Kidney epithelial cell (primary cell): ENCODE data around the gene PLAC9. TPM values are rescaled to one million over a fixed set of nuclear protein-coding genes. Genes with fewer than 3 reads are reported as not detected.

Source experiments
- DNase-seq: peaks from one replicate; pipeline ENCODE4 v3.0.0-alpha.2; 2010; ENCODE audit warnings: low read depth
- H3K27me3 ChIP-seq: 2 replicates; pipeline ENCODE4 v1.6.0; 2011; ENCODE audit warnings: low read length; ENCODE audit not compliant: control insufficient read depth, insufficient read depth
- H3K36me3 ChIP-seq: 2 replicates; pipeline ENCODE4 v1.5.1; 2011; ENCODE audit warnings: low read length; ENCODE audit not compliant: control insufficient read depth, insufficient read depth
- H3K4me3 ChIP-seq: 2 replicates; pipeline ENCODE4 v1.5.1; 2011; ENCODE audit warnings: low read depth, mild to moderate bottlenecking, control low read depth, low read length
- total RNA-seq: library from RNA; depleted of rRNA; stranded (reverse); fragments of >200 nt; gene quantifications from 2 replicates; pipeline ENCODE4 v1.2.3, GENCODE V29; 2015
- TF ChIP-seq, protein P1 (sequence below): IDR thresholded peaks from 2 replicates; pipeline ENCODE4 v1.5.1; 2011; ENCODE audit warnings: mild to moderate bottlenecking, moderate library complexity, low read length, control low read depth, inconsistent platforms; ENCODE audit not compliant: insufficient read depth, poor library complexity, severe bottlenecking

The PLAC9 gene
- total RNA-seq, 1 donor from 2014 or later, result not detected

DNA sequence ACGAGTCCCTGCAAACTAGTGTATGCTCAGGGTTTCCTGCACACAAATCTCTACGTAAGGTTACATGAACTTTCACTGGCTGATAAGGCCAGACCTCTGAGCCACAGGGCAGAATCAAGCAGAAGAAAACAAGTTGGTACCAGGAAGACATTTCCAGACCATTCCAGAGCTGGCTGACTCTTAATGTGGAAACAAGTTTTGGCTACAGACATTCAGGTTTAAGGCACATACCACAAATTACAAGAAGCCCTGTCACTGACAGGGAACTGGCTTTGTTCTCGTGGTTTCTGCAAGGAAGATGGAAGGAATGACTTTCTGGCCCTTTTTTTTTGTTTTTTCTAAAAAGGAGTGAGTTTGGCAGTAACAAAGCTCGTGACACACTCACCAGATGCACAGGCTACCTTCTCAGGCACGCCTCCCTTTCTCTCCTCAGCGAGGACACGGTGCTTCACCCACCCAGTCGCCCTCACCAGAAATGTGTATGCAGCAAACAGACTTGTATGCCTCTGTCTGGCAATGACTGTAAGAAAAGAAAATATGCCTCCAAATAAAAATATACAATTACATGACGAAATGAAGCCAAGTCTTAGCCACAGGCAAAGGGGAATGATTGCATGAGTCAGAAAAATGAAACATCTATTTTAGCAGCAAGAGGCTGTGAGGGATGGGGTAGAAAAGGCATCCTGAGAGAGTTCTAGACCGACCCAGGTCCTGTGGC is 22.6 kb downstream of the PLAC9 start:
- Histone ChIP-seq H3K27me3 (no peaks in the 10 kb centered on the region), H3K36me3 (peaks cover 4% of the 10 kb centered on the region), H3K4me3 (no peak overlapping the region)
- no peak for DNase-seq
- TF ChIP-seq, protein P1, sequence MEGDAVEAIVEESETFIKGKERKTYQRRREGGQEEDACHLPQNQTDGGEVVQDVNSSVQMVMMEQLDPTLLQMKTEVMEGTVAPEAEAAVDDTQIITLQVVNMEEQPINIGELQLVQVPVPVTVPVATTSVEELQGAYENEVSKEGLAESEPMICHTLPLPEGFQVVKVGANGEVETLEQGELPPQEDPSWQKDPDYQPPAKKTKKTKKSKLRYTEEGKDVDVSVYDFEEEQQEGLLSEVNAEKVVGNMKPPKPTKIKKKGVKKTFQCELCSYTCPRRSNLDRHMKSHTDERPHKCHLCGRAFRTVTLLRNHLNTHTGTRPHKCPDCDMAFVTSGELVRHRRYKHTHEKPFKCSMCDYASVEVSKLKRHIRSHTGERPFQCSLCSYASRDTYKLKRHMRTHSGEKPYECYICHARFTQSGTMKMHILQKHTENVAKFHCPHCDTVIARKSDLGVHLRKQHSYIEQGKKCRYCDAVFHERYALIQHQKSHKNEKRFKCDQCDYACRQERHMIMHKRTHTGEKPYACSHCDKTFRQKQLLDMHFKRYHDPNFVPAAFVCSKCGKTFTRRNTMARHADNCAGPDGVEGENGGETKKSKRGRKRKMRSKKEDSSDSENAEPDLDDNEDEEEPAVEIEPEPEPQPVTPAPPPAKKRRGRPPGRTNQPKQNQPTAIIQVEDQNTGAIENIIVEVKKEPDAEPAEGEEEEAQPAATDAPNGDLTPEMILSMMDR, result no peak

DNA sequence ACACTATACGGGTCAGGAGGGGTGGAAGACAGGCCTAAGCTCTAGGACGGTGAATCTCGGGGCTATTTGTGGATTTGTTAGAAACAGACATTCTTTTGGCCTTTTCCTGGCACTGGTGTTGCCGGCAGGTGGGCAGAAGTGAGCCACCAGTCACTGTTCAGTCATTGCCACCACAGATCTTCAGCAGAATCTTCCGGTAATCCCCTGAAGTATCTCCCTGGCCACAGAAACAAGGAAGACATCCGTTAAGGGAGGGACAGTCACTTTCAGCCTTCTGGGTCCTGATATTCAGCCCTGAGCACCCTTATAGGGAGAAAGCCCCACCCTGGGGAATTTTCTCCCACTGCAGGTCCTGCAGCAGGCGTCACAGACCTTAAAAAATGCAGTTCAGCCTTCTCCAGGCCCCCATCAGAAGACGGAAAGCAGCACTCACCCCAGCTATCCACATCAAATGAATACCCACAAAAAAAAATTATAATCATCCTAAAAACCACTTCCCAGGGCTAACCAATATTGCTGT is 23.2 kb downstream of the PLAC9 start:
- TF ChIP-seq, protein P1, result no peak
- H3K4me3 ChIP-seq, result no peak overlapping the region
- H3K36me3 ChIP-seq, result peaks cover 4% of the 10 kb centered on the region
- no peaks in the 10 kb centered on the region for H3K27me3 ChIP-seq
- no peak for DNase-seq

DNA sequence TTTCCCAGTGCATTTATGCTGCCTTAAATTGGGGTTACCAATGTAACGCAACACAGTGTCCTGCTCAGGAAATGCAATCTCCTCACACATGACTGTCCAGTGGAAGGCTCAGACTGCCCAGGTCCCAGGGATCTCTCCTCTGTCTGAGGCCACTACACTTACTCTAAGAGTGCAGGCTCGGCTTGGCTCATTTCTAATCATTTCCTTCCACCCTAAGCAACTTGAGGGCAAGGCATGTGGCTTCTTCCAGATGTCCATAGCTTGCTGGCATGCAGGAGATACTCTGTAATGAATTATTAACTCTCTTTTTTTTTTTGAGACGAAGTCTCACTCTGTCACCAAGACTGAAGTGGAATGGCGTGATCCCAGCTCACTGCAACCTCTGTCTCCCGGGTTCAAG is 23.7 kb downstream of the PLAC9 start:
- TF ChIP-seq, protein P1, result no peak
- H3K36me3 ChIP-seq, result peaks cover 4% of the 10 kb centered on the region
- no peak overlapping the region for H3K4me3 ChIP-seq
- no peaks in the 10 kb centered on the region for H3K27me3 ChIP-seq
- DNase-seq, result no peak

DNA sequence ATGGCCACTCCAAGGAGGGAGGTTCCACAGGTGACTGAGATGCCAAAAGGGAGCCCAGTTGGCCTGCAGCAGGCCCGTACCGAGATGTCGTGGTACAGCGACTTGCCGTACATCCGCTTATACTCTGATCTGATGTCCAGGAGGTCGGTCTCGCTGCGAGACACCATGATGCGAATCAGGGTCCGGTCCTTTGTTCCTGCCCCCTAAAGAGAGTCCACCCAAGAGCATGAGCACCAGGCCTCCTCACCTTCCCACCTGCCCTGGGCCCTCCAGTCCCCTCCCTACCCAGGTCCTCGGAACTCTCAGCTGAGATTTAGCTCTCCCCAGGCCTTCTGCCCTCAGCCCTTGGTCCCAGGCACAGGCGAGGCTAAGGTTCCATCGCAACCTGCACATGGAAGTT is 25.0 kb downstream of the PLAC9 start:
- TF ChIP-seq, protein P1, result no peak
- Histone ChIP-seq H3K27me3 (no peaks in the 10 kb centered on the region), H3K36me3 (peaks cover 3% of the 10 kb centered on the region), H3K4me3 (no peak overlapping the region)
- DNase-seq, result no peak

DNA sequence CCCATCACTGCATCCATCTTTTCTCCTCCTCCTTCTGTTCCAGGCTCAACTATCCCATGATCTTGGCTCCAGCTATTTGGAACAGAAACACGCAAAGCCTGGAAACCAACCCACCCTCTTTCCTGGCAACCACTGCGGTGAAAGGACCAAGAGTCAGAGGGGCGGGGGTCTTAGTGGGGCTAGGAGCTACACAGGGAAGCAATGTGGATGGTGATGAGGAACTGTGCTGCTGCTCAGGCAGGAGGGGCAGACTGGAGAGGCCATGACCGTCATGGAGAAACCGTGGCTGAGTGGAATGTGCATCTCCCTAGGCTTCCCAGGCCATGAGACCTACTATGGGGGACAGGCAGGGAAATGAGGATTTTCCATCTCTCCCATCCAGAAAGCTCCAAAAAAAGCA is 25.6 kb downstream of the PLAC9 start:
- H3K4me3 ChIP-seq, result no peak overlapping the region
- H3K36me3 ChIP-seq, result peaks cover 3% of the 10 kb centered on the region
- no peaks in the 10 kb centered on the region for H3K27me3 ChIP-seq
- no peak for DNase-seq
- TF ChIP-seq, protein P1, result no peak
